ENCODE data around the gene UBE3B.

DNA sequence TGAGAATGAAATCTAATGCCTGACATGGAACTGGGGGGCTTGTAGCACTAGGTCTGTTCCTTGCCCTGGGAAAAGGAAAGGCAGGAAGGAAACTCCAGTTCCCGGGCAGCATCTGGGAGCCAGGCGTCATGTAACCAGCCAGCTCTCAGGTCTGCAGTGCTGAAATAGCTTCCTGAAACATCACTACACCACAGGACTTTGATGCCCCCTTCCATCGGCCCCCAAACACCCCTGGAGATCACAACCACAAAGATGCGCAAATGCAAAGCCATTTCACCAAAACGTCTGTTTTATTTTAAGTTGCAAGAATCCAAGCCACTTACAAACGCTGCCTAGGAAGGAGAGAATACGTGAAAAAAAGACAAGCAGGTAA is 41.3 kb upstream of the UBE3B start:
- TF ChIP-seq, protein P1, sequence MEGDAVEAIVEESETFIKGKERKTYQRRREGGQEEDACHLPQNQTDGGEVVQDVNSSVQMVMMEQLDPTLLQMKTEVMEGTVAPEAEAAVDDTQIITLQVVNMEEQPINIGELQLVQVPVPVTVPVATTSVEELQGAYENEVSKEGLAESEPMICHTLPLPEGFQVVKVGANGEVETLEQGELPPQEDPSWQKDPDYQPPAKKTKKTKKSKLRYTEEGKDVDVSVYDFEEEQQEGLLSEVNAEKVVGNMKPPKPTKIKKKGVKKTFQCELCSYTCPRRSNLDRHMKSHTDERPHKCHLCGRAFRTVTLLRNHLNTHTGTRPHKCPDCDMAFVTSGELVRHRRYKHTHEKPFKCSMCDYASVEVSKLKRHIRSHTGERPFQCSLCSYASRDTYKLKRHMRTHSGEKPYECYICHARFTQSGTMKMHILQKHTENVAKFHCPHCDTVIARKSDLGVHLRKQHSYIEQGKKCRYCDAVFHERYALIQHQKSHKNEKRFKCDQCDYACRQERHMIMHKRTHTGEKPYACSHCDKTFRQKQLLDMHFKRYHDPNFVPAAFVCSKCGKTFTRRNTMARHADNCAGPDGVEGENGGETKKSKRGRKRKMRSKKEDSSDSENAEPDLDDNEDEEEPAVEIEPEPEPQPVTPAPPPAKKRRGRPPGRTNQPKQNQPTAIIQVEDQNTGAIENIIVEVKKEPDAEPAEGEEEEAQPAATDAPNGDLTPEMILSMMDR (IDR thresholded peaks at IDR 0.05) = no peak
- TF ChIP-seq EZH2 (IDR thresholded peaks at IDR 0.05) = no peak
- TF ChIP-seq EZH2phosphoT487 (IDR thresholded peaks at IDR 0.05) = no peak
